ENCODE measurements around the gene CROCC2.

Gene CROCC2

DNA sequence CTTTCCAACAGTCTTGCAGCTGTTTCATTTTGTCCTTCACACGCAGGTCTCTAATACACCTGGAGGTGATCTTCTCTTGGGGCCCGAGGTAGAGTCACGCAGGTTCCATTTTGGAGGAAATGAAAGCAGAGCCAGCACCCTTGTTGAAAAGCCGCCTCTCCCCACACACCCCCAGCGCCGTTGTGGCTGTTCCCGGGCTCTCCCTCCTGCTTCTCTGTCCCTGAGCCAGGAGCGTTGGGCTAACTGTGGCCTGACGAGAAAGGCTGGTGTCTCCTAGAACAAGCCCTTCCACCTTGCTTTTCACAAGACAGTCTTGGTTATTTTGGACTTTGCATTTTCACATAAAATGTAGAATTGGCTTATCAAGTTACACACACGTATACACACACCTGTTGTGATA is 108.6 kb downstream of the CROCC2 start:
- ChIA-PET CTCF (no interaction called here), POLR2A (no interaction called here)
- H3K27ac ChIP-seq (ENCODE audit: extremely low read depth, low read depth, low read length): no peak overlapping the region
- H3K9me3 ChIP-seq (ENCODE audit: control insufficient read depth, insufficient read depth, low read depth, low read length): no peaks in the 10 kb centered on the region
- peaks cover 7% of the 10 kb centered on the region for H3K4me1 ChIP-seq (ENCODE audit: control insufficient read depth, insufficient read depth, low read length)
- TF ChIP-seq, protein P1, sequence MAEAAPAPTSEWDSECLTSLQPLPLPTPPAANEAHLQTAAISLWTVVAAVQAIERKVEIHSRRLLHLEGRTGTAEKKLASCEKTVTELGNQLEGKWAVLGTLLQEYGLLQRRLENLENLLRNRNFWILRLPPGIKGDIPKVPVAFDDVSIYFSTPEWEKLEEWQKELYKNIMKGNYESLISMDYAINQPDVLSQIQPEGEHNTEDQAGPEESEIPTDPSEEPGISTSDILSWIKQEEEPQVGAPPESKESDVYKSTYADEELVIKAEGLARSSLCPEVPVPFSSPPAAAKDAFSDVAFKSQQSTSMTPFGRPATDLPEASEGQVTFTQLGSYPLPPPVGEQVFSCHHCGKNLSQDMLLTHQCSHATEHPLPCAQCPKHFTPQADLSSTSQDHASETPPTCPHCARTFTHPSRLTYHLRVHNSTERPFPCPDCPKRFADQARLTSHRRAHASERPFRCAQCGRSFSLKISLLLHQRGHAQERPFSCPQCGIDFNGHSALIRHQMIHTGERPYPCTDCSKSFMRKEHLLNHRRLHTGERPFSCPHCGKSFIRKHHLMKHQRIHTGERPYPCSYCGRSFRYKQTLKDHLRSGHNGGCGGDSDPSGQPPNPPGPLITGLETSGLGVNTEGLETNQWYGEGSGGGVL (tag by site-specific recombination; IDR thresholded peaks at IDR 0.05): no peak
- TF ChIP-seq ZNF501 (tag by site-specific recombination; IDR thresholded peaks at IDR 0.05) (no peak), TRIM28 (IDR thresholded peaks at IDR 0.05; ENCODE audit: borderline replicate concordance, low read length) (no peak), ZBTB20 (tag by site-specific recombination; IDR thresholded peaks at IDR 0.05) (no peak), MZF1 (tag by site-specific recombination; IDR thresholded peaks at IDR 0.05; ENCODE audit: borderline replicate concordance) (no peak), ZNF510 (tag by site-specific recombination; IDR thresholded peaks at IDR 0.05; ENCODE audit: insufficient replicate concordance) (no peak)
- no peaks in the 10 kb centered on the region for H3K36me3 ChIP-seq (ENCODE audit: control insufficient read depth in 2 of 2, insufficient read depth in 1 of 2, low read length in 2 of 2)
- H3K4me3 ChIP-seq (ENCODE audit: low read depth, low read length): no peak overlapping the region

DNA sequence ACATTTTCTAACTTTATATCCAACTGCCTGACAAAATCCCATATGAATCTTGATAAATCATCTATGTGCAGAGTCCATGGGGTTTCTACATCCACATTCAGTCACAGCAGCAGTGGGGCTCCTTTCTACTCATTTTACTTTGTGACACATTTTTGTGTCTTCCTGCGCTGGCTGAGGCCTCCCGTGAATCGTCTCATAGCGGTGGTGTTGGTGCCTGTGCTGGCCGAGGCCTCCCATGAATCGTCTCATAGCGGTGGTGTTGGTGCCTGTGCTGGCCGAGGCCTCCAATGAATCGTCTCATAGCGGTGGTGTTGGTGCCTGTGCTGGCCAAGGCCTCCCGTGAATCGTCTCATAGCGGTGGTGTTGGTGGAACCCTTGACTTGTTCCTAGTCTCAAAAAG is 109.3 kb downstream of the CROCC2 start:
- CTCF ChIA-PET: no interaction called here
- Histone ChIP-seq H3K9me3 (ENCODE audit: control insufficient read depth, insufficient read depth, low read depth, low read length) (no peaks in the 10 kb centered on the region), H3K4me1 (ENCODE audit: control insufficient read depth, insufficient read depth, low read length) (no peaks in the 10 kb centered on the region; the same call in 1 of the 2 replicates), H3K36me3 (ENCODE audit: control insufficient read depth in 2 of 2, insufficient read depth in 1 of 2, low read length in 2 of 2) (no peaks in the 10 kb centered on the region), H3K27ac (ENCODE audit: extremely low read depth, low read depth, low read length) (no peak overlapping the region), H3K4me3 (ENCODE audit: low read depth, low read length) (no peak overlapping the region)
- TF ChIP-seq SP7 (tag by site-specific recombination; IDR thresholded peaks at IDR 0.05) (no peak), ZNF140 (tag by site-specific recombination; IDR thresholded peaks at IDR 0.05) (no peak), ZNF223 (tag by site-specific recombination; IDR thresholded peaks at IDR 0.05) (no peak), ZNF654 (tag by site-specific recombination; IDR thresholded peaks at IDR 0.05; ENCODE audit: low read depth) (no peak), ZNF423 (tag by site-specific recombination; IDR thresholded peaks at IDR 0.05) (no peak), ZNF473 (tag by site-specific recombination; IDR thresholded peaks at IDR 0.05) (no peak), ZNF791 (tag by site-specific recombination; IDR thresholded peaks at IDR 0.05) (no peak)
- TF ChIP-seq, protein P2, sequence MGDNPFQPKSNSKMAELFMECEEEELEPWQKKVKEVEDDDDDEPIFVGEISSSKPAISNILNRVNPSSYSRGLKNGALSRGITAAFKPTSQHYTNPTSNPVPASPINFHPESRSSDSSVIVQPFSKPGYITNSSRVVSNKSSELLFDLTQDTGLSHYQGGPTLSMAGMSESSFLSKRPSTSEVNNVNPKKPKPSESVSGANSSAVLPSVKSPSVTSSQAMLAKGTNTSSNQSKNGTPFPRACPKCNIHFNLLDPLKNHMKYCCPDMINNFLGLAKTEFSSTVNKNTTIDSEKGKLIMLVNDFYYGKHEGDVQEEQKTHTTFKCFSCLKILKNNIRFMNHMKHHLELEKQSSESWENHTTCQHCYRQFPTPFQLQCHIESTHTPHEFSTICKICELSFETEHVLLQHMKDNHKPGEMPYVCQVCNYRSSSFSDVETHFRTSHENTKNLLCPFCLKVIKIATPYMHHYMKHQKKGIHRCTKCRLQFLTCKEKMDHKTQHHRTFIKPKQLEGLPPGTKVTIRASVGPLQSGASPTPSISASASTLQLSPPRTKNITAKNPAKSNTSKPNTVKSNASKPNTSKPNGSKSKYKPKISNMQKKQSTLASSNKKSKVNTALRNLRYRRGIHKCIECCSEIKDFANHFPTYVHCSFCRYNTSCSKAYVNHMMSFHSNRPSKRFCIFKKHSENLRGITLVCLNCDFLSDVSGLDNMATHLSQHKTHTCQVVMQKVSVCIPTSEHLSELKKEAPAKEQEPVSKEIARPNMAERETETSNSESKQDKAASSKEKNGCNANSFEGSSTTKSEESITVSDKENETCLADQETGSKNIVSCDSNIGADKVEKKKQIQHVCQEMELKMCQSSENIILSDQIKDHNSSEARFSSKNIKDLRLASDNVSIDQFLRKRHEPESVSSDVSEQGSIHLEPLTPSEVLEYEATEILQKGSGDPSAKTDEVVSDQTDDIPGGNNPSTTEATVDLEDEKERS (tag by site-specific recombination; IDR thresholded peaks at IDR 0.05): no peak
- TF ChIP-seq, protein P3, sequence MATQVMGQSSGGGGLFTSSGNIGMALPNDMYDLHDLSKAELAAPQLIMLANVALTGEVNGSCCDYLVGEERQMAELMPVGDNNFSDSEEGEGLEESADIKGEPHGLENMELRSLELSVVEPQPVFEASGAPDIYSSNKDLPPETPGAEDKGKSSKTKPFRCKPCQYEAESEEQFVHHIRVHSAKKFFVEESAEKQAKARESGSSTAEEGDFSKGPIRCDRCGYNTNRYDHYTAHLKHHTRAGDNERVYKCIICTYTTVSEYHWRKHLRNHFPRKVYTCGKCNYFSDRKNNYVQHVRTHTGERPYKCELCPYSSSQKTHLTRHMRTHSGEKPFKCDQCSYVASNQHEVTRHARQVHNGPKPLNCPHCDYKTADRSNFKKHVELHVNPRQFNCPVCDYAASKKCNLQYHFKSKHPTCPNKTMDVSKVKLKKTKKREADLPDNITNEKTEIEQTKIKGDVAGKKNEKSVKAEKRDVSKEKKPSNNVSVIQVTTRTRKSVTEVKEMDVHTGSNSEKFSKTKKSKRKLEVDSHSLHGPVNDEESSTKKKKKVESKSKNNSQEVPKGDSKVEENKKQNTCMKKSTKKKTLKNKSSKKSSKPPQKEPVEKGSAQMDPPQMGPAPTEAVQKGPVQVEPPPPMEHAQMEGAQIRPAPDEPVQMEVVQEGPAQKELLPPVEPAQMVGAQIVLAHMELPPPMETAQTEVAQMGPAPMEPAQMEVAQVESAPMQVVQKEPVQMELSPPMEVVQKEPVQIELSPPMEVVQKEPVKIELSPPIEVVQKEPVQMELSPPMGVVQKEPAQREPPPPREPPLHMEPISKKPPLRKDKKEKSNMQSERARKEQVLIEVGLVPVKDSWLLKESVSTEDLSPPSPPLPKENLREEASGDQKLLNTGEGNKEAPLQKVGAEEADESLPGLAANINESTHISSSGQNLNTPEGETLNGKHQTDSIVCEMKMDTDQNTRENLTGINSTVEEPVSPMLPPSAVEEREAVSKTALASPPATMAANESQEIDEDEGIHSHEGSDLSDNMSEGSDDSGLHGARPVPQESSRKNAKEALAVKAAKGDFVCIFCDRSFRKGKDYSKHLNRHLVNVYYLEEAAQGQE (tag by site-specific recombination; IDR thresholded peaks at IDR 0.05): no peak
- POLR2A ChIA-PET: no interaction called here
